HEK293 (cell line): Measurements from ENCODE around the gene MSI1.

Experiments
- BCL6B ChIP-seq: fragments of 450-650 bp; formaldehyde crosslinking; IDR thresholded peaks from 2 replicates; pipeline ENCODE4 v1.5.1; 2017; ENCODE audit warnings: missing biosample characterization, missing genetic modification characterization
- GLIS2 ChIP-seq: fragments of 450-650 bp; formaldehyde crosslinking; IDR thresholded peaks from 2 replicates; pipeline ENCODE4 v1.5.1; 2016; ENCODE audit warnings: missing biosample characterization, missing genetic modification characterization
- KLF10 ChIP-seq: fragments of 450-650 bp; IDR thresholded peaks from 2 replicates; pipeline ENCODE4 v1.5.1; 2018; ENCODE audit warnings: missing biosample characterization, mild to moderate bottlenecking, missing genetic modification characterization
- KLF8 ChIP-seq: fragments of 450-650 bp; formaldehyde crosslinking; IDR thresholded peaks from 2 replicates; pipeline ENCODE4 v1.5.1; 2016; ENCODE audit warnings: missing biosample characterization, missing genetic modification characterization
- PRDM1 ChIP-seq: fragments of 450-650 bp; formaldehyde crosslinking; IDR thresholded peaks from 2 replicates; pipeline ENCODE4; 2016; ENCODE audit warnings: missing biosample characterization, missing genetic modification characterization
- PRDM4 ChIP-seq: fragments of 450-650 bp; formaldehyde crosslinking; IDR thresholded peaks from 2 replicates; pipeline ENCODE4 v1.5.1; 2017; ENCODE audit warnings: missing biosample characterization, missing genetic modification characterization
- SP2 ChIP-seq: fragments of 450-650 bp; formaldehyde crosslinking; IDR thresholded peaks from 2 replicates; pipeline ENCODE4 v1.5.1; 2016; ENCODE audit warnings: missing biosample characterization, missing genetic modification characterization
- SP3 ChIP-seq: fragments of 450-650 bp; formaldehyde crosslinking; IDR thresholded peaks from 2 replicates; pipeline ENCODE4 v1.5.1; 2016; ENCODE audit warnings: missing biosample characterization, missing genetic modification characterization
- ZBTB44 ChIP-seq: fragments of 450-650 bp; IDR thresholded peaks from 2 replicates; pipeline ENCODE4 v1.5.1; 2018; ENCODE audit warnings: missing biosample characterization, mild to moderate bottlenecking, missing genetic modification characterization
- ZBTB8A ChIP-seq: fragments of 450-650 bp; formaldehyde crosslinking; IDR thresholded peaks from 2 replicates; pipeline ENCODE4 v1.5.1; 2016; ENCODE audit warnings: missing biosample characterization, missing genetic modification characterization
- ZEB2 ChIP-seq: fragments of 450-650 bp; formaldehyde crosslinking; IDR thresholded peaks from 2 replicates; pipeline ENCODE4 v1.5.1; 2016; ENCODE audit warnings: missing biosample characterization, missing genetic modification characterization
- ZIC2 ChIP-seq: fragments of 450-650 bp; formaldehyde crosslinking; IDR thresholded peaks from 2 replicates; pipeline ENCODE4 v1.5.1; 2016; ENCODE audit warnings: missing biosample characterization, missing genetic modification characterization
- ZNF174 ChIP-seq: fragments of 450-650 bp; formaldehyde crosslinking; IDR thresholded peaks from 2 replicates; pipeline ENCODE4 v1.5.0; 2017; ENCODE audit warnings: missing biosample characterization, mild to moderate bottlenecking, missing genetic modification characterization
- ZNF2 ChIP-seq: fragments of 450-650 bp; formaldehyde crosslinking; IDR thresholded peaks from 2 replicates; pipeline ENCODE4 v1.5.1; 2016; ENCODE audit warnings: missing biosample characterization, missing genetic modification characterization
- ZNF221 ChIP-seq: fragments of 450-650 bp; formaldehyde crosslinking; IDR thresholded peaks from 2 replicates; pipeline ENCODE4 v1.5.1; 2017; ENCODE audit warnings: missing biosample characterization, missing genetic modification characterization, borderline replicate concordance
- ZNF223 ChIP-seq: fragments of 450-650 bp; formaldehyde crosslinking; IDR thresholded peaks from 2 replicates; pipeline ENCODE4 v1.5.1; 2016; ENCODE audit warnings: missing biosample characterization, missing genetic modification characterization
- ZNF366 ChIP-seq: fragments of 450-650 bp; formaldehyde crosslinking; conservative IDR thresholded peaks from 2 replicates; pipeline ENCODE4 v1.5.1; 2016; ENCODE audit warnings: missing biosample characterization, missing genetic modification characterization
- ZNF37A ChIP-seq: fragments of 450-650 bp; IDR thresholded peaks from 2 replicates; pipeline ENCODE4 v1.5.1; 2018; ENCODE audit warnings: missing biosample characterization, missing genetic modification characterization
- ZNF629 ChIP-seq: fragments of 450-650 bp; formaldehyde crosslinking; IDR thresholded peaks from 2 replicates; pipeline ENCODE4 v1.5.1; 2017; ENCODE audit warnings: missing biosample characterization, missing genetic modification characterization
- ZNF707 ChIP-seq: fragments of 450-650 bp; formaldehyde crosslinking; IDR thresholded peaks from 2 replicates; pipeline ENCODE4 v1.5.1; 2016; ENCODE audit warnings: missing biosample characterization, missing genetic modification characterization
- TF ChIP-seq, protein P1 (sequence below): fragments of 450-650 bp; formaldehyde crosslinking; conservative IDR thresholded peaks from 2 replicates; pipeline ENCODE4 v1.5.1; 2016; ENCODE audit warnings: low read depth, missing biosample characterization, missing genetic modification characterization
- TF ChIP-seq, protein P2 (sequence below): fragments of 450-650 bp; formaldehyde crosslinking; IDR thresholded peaks from 2 replicates; pipeline ENCODE4 v1.5.1; 2016; ENCODE audit warnings: missing biosample characterization, missing genetic modification characterization
- TF ChIP-seq, protein P3 (sequence below): fragments of 450-650 bp; formaldehyde crosslinking; conservative IDR thresholded peaks from 2 replicates; pipeline ENCODE4 v1.5.1; 2016; ENCODE audit warnings: low read depth, missing biosample characterization, missing genetic modification characterization

The MSI1 gene

GRCh38 chr12:120317224-120318105, 51.5 kb downstream of the MSI1 start (continued):
- peak; percentile 98 for TF ChIP-seq ZNF629 (tag by site-specific recombination)
- TF ChIP-seq KLF8 (tag by site-specific recombination): peak; percentile 48; the same call in 1 of the 2 replicates
- 0 out of 2 replicates have a peak, but pooled peaks have one; percentile 34 for TF ChIP-seq PRDM1 (tag by site-specific recombination)
- TF ChIP-seq ZNF366 (tag by site-specific recombination): peak; percentile 94
- peak; percentile 96 for TF ChIP-seq KLF10 (tag by site-specific recombination)
- peak; percentile 95 for TF ChIP-seq SP2 (tag by site-specific recombination)
- no peak for TF ChIP-seq ZNF223
- TF ChIP-seq ZBTB44 (tag by site-specific recombination): no peak
- peak; percentile 49; the same call in 1 of the 2 replicates for TF ChIP-seq ZIC2 (tag by site-specific recombination)
- peak; percentile 52 for TF ChIP-seq ZNF2 (tag by site-specific recombination)
- no peak for TF ChIP-seq BCL6B (tag by site-specific recombination)
- TF ChIP-seq ZNF707: no peak
- TF ChIP-seq, protein P1, sequence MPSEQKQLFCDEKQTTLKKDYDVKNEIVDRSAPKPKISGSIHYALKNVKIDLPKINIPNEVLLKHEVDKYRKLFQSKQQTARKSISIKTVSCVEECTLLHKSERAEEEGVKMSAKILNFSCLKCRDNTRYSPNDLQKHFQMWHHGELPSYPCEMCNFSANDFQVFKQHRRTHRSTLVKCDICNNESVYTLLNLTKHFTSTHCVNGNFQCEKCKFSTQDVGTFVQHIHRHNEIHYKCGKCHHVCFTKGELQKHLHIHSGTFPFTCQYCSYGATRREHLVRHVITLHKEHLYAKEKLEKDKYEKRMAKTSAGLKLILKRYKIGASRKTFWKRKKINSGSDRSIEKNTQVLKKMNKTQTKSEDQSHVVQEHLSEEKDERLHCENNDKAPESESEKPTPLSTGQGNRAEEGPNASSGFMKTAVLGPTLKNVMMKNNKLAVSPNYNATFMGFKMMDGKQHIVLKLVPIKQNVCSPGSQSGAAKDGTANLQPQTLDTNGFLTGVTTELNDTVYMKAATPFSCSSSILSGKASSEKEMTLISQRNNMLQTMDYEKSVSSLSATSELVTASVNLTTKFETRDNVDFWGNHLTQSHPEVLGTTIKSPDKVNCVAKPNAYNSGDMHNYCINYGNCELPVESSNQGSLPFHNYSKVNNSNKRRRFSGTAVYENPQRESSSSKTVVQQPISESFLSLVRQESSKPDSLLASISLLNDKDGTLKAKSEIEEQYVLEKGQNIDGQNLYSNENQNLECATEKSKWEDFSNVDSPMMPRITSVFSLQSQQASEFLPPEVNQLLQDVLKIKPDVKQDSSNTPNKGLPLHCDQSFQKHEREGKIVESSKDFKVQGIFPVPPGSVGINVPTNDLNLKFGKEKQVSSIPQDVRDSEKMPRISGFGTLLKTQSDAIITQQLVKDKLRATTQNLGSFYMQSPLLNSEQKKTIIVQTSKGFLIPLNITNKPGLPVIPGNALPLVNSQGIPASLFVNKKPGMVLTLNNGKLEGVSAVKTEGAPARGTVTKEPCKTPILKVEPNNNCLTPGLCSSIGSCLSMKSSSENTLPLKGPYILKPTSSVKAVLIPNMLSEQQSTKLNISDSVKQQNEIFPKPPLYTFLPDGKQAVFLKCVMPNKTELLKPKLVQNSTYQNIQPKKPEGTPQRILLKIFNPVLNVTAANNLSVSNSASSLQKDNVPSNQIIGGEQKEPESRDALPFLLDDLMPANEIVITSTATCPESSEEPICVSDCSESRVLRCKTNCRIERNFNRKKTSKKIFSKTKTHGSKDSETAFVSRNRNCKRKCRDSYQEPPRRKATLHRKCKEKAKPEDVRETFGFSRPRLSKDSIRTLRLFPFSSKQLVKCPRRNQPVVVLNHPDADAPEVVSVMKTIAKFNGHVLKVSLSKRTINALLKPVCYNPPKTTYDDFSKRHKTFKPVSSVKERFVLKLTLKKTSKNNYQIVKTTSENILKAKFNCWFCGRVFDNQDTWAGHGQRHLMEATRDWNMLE: 0 out of 2 replicates have a peak, but pooled peaks have one; percentile 53
- TF ChIP-seq ZNF221: no peak
- no peak for TF ChIP-seq ZNF37A (tag by site-specific recombination)
- peak; percentile 81 for TF ChIP-seq SP3 (tag by site-specific recombination)
- TF ChIP-seq ZEB2 (tag by site-specific recombination): peak; percentile 86
- TF ChIP-seq PRDM4 (tag by site-specific recombination): 0 out of 2 replicates have a peak, but pooled peaks have one; percentile 10
- TF ChIP-seq ZNF174 (tag by site-specific recombination): no peak
- TF ChIP-seq, protein P2, sequence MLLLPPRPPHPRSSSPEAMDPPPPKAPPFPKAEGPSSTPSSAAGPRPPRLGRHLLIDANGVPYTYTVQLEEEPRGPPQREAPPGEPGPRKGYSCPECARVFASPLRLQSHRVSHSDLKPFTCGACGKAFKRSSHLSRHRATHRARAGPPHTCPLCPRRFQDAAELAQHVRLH (tag by site-specific recombination): peak; percentile 94
- peak; percentile 73 for TF ChIP-seq ZBTB8A (tag by site-specific recombination)
- TF ChIP-seq, protein P3, sequence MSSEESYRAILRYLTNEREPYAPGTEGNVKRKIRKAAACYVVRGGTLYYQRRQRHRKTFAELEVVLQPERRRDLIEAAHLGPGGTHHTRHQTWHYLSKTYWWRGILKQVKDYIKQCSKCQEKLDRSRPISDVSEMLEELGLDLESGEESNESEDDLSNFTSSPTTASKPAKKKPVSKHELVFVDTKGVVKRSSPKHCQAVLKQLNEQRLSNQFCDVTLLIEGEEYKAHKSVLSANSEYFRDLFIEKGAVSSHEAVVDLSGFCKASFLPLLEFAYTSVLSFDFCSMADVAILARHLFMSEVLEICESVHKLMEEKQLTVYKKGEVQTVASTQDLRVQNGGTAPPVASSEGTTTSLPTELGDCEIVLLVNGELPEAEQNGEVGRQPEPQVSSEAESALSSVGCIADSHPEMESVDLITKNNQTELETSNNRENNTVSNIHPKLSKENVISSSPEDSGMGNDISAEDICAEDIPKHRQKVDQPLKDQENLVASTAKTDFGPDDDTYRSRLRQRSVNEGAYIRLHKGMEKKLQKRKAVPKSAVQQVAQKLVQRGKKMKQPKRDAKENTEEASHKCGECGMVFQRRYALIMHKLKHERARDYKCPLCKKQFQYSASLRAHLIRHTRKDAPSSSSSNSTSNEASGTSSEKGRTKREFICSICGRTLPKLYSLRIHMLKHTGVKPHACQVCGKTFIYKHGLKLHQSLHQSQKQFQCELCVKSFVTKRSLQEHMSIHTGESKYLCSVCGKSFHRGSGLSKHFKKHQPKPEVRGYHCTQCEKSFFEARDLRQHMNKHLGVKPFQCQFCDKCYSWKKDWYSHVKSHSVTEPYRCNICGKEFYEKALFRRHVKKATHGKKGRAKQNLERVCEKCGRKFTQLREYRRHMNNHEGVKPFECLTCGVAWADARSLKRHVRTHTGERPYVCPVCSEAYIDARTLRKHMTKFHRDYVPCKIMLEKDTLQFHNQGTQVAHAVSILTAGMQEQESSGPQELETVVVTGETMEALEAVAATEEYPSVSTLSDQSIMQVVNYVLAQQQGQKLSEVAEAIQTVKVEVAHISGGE (tag by site-specific recombination): peak; percentile 56; the same call in 1 of the 2 replicates
- TF ChIP-seq GLIS2 (tag by site-specific recombination): peak; percentile 79
